Activated CD8-positive, alpha-beta T cell treated with anti-CD3 and anti-CD28 coated beads, Interleukin-2, amount 10 ng/mL, durations not matched to agents 7 days and 5 days (primary cell): ENCODE data around the gene ZFC3H1. TPM values are rescaled to one million over a fixed set of nuclear protein-coding genes. Genes with fewer than 3 reads are reported as not detected.

Source experiments
- ATAC-seq: fragments of 150-1000 bp; cut with Tn5 transposase; one replicate; pipeline ENCODE4 v1.10.0; 2021; ENCODE audit warnings: moderate library complexity
- CTCF ChIA-PET: fragments of 350-600 bp; sonication (Branson Sonifier 250); formaldehyde crosslinking; loops from one replicate; lab custom pipeline; 2021; ENCODE audit warnings: antibody characterized with exemption; lab: Charles Lee
- POLR2A ChIA-PET: fragments of 350-600 bp; sonication (Branson Sonifier 250); formaldehyde crosslinking; loops from one replicate; lab custom pipeline; 2021; ENCODE audit warnings: antibody characterized with exemption; lab: Charles Lee
- DNase-seq: peaks from one replicate; pipeline ENCODE4 v3.0.0-alpha.2; 2020
- H3K27ac Mint-ChIP-seq: one replicate; pipeline ENCODE4 v1.8.0; 2021; ENCODE audit warnings: mild to moderate bottlenecking, mixed read lengths
- H3K27me3 Mint-ChIP-seq: one replicate; pipeline ENCODE4 v1.8.0; 2021; ENCODE audit warnings: low read depth, mixed read lengths
- H3K36me3 Mint-ChIP-seq: one replicate; pipeline ENCODE4 v1.8.0; 2021; ENCODE audit warnings: low read depth, mixed read lengths
- H3K4me1 Mint-ChIP-seq: one replicate; pipeline ENCODE4 v1.8.0; 2021; ENCODE audit warnings: low read depth, mixed read lengths
- H3K4me3 Mint-ChIP-seq: one replicate; pipeline ENCODE4 v1.8.0; 2021; ENCODE audit warnings: mild to moderate bottlenecking, mixed read lengths
- H3K9me3 Mint-ChIP-seq: one replicate; pipeline ENCODE4 v1.8.0; 2022; ENCODE audit warnings: mixed read lengths; ENCODE audit not compliant: insufficient read depth
- total RNA-seq, 2 experiments: library from RNA; stranded (reverse); gene quantifications; one replicate each; pipeline ENCODE4 v1.2.3, GENCODE V29; 2021

ZFC3H1 gene
- total RNA-seq, 2 experiments from 2014 or later: 45.9 to 49.9 TPM

- peaks cover 57% of the 10 kb centered on the region for H3K36me3 Mint-ChIP-seq
- H3K27ac Mint-ChIP-seq: no peak overlapping the region
- CTCF ChIA-PET: interaction anchor here (1.0 to 5.3 kb wide), 4 partner anchors 11 to 223 kb away, joined by 3 to 46 read pairs (median 6); no protein-coding TSS in a partner anchor
Measured at GRCh38 chr12:71638499-71638898, 25.1 kb downstream of the ZFC3H1 start.

GRCh38 chr12:71636704-71637115, 26.9 kb downstream of the ZFC3H1 start:
- no peaks in the 10 kb centered on the region for H3K9me3 Mint-ChIP-seq
- peak; percentile 34 for DNase-seq
- peak; percentile 47 for ATAC-seq
- H3K4me3 Mint-ChIP-seq: no peak overlapping the region
- H3K27me3 Mint-ChIP-seq: no peaks in the 10 kb centered on the region
- H3K27ac Mint-ChIP-seq: peak overlapping the region; percentile 28
- H3K4me1 Mint-ChIP-seq: peaks cover 7% of the 10 kb centered on the region
- ChIA-PET CTCF (interaction anchor here (0.9 to 5.3 kb wide), 33 partner anchors 9 to 244 kb away, joined by 3 to 46 read pairs (median 5); partner anchors contain the start of genes RAB21, THAP2, TMEM19 and ZFC3H1), POLR2A (interaction anchor here (0.7 to 2.4 kb wide), 3 partner anchors 11 to 50 kb away, joined by 3 to 11 read pairs (median 6); partner anchors contain the start of genes THAP2, TMEM19 and ZFC3H1)
- peaks cover 58% of the 10 kb centered on the region for H3K36me3 Mint-ChIP-seq

More at GRCh38 chr12:71638499-71638898, 25.1 kb downstream of the ZFC3H1 start:
- no peaks in the 10 kb centered on the region for H3K27me3 Mint-ChIP-seq
- ATAC-seq (no peak), DNase-seq (no peak)
- no peak overlapping the region for H3K4me3 Mint-ChIP-seq
- POLR2A ChIA-PET: interaction anchor here (0.7 to 2.4 kb wide), 2 partner anchors 24 to 48 kb away, joined by 4 to 6 read pairs; partner anchors contain the start of gene TMEM19
- H3K4me1 Mint-ChIP-seq: peaks cover 7% of the 10 kb centered on the region
- H3K9me3 Mint-ChIP-seq: no peaks in the 10 kb centered on the region

- no peak for DNase-seq
- H3K36me3 Mint-ChIP-seq: peaks cover 69% of the 10 kb centered on the region
- H3K27ac Mint-ChIP-seq: no peak overlapping the region
- H3K27me3 Mint-ChIP-seq: no peaks in the 10 kb centered on the region
- H3K4me3 Mint-ChIP-seq: no peak overlapping the region
- ChIA-PET POLR2A (interaction anchor here (1.9 kb wide), 1 partner anchor 36 kb away, joined by 6 read pairs; the partner anchor contains the start of genes THAP2 and ZFC3H1), CTCF (interaction anchor here (0.5 to 4.0 kb wide), 5 partner anchors 10 to 212 kb away, joined by 3 to 46 read pairs (median 6); no protein-coding TSS in a partner anchor)
- no peak for ATAC-seq
- H3K9me3 Mint-ChIP-seq: no peaks in the 10 kb centered on the region
- H3K4me1 Mint-ChIP-seq: peaks cover 13% of the 10 kb centered on the region
Measured at GRCh38 chr12:71627438-71628002, 36.1 kb downstream of the ZFC3H1 start.

GRCh38 chr12:71626768-71627167, 36.9 kb downstream of the ZFC3H1 start:
- H3K4me3 Mint-ChIP-seq: no peak overlapping the region
- peaks cover 13% of the 10 kb centered on the region for H3K4me1 Mint-ChIP-seq
- POLR2A ChIA-PET: interaction anchor here (1.9 kb wide), 1 partner anchor 37 kb away, joined by 6 read pairs; the partner anchor contains the start of genes THAP2 and ZFC3H1

GRCh38 chr12:71626098-71626497, 37.5 kb downstream of the ZFC3H1 start:
- POLR2A ChIA-PET: interaction anchor here (1.2 to 1.9 kb wide), 2 partner anchors 10 to 38 kb away, joined by 3 to 6 read pairs; partner anchors contain the start of genes THAP2 and ZFC3H1
- Mint-ChIP-seq H3K36me3 (peaks cover 72% of the 10 kb centered on the region), H3K27me3 (no peaks in the 10 kb centered on the region), H3K4me1 (peaks cover 13% of the 10 kb centered on the region), H3K4me3 (peak overlapping the region; percentile 7), H3K9me3 (no peaks in the 10 kb centered on the region), H3K27ac (peak overlapping the region; percentile 56)
- CTCF ChIA-PET: interaction anchor here (0.7 to 4.0 kb wide), 4 partner anchors 11 to 221 kb away, joined by 3 to 46 read pairs (median 6); no protein-coding TSS in a partner anchor
- ATAC-seq (no peak), DNase-seq (no peak)

More at GRCh38 chr12:71626768-71627167, 36.9 kb downstream of the ZFC3H1 start:
- Mint-ChIP-seq H3K36me3 (peaks cover 67% of the 10 kb centered on the region), H3K9me3 (no peaks in the 10 kb centered on the region), H3K27me3 (no peaks in the 10 kb centered on the region), H3K27ac (no peak overlapping the region)
- DNase-seq (no peak), ATAC-seq (no peak)
- CTCF ChIA-PET: interaction anchor here (1.1 to 4.0 kb wide), 5 partner anchors 11 to 220 kb away, joined by 3 to 46 read pairs (median 8); no protein-coding TSS in a partner anchor

- no peak for ATAC-seq
- no peaks in the 10 kb centered on the region for H3K9me3 Mint-ChIP-seq
- CTCF ChIA-PET: interaction anchor here (0.7 to 4.0 kb wide), 4 partner anchors 12 to 221 kb away, joined by 3 to 46 read pairs (median 6); no protein-coding TSS in a partner anchor
- peaks cover 74% of the 10 kb centered on the region for H3K36me3 Mint-ChIP-seq
- DNase-seq: no peak
- H3K4me3 Mint-ChIP-seq: no peak overlapping the region
- H3K27me3 Mint-ChIP-seq: no peaks in the 10 kb centered on the region
- no peak overlapping the region for H3K27ac Mint-ChIP-seq
- POLR2A ChIA-PET: interaction anchor here (1.2 kb wide), 1 partner anchor 11 kb away, joined by 3 read pairs; no protein-coding TSS in a partner anchor
- peaks cover 13% of the 10 kb centered on the region for H3K4me1 Mint-ChIP-seq
Measured at GRCh38 chr12:71625476-71625875, 38.2 kb downstream of the ZFC3H1 start.

GRCh38 chr12:71621938-71622337, 41.7 kb downstream of the ZFC3H1 start:
- ChIA-PET CTCF (interaction anchor here (2.0 kb wide), 1 partner anchor 15 kb away, joined by 10 read pairs; no protein-coding TSS in a partner anchor), POLR2A (no interaction called here)
- DNase-seq: no peak
- no peaks in the 10 kb centered on the region for H3K9me3 Mint-ChIP-seq
- no peaks in the 10 kb centered on the region for H3K27me3 Mint-ChIP-seq
- peaks cover 77% of the 10 kb centered on the region for H3K36me3 Mint-ChIP-seq
- H3K4me3 Mint-ChIP-seq: no peak overlapping the region
- H3K27ac Mint-ChIP-seq: no peak overlapping the region
- no peak for ATAC-seq
- peaks cover 13% of the 10 kb centered on the region for H3K4me1 Mint-ChIP-seq

- ATAC-seq: peak; percentile 39
- POLR2A ChIA-PET: no interaction called here
- Mint-ChIP-seq H3K4me3 (no peak overlapping the region), H3K9me3 (no peaks in the 10 kb centered on the region), H3K27ac (peak overlapping the region; percentile 60), H3K27me3 (no peaks in the 10 kb centered on the region), H3K4me1 (peaks cover 11% of the 10 kb centered on the region), H3K36me3 (peaks cover 78% of the 10 kb centered on the region)
- no peak for DNase-seq
- CTCF ChIA-PET: interaction anchor here (0.6 to 1.0 kb wide), 2 partner anchors 25 to 137 kb away, joined by 4 to 5 read pairs; no protein-coding TSS in a partner anchor
Measured at GRCh38 chr12:71610031-71610795, 53.4 kb downstream of the ZFC3H1 start.

GRCh38 chr12:71607494-71608330, 55.9 kb downstream of the ZFC3H1 start:
- Mint-ChIP-seq H3K9me3 (no peaks in the 10 kb centered on the region), H3K27me3 (no peaks in the 10 kb centered on the region), H3K4me1 (peaks cover 11% of the 10 kb centered on the region), H3K4me3 (no peak overlapping the region), H3K27ac (no peak overlapping the region), H3K36me3 (peaks cover 65% of the 10 kb centered on the region)
- ATAC-seq (no peak), DNase-seq (no peak)
- POLR2A ChIA-PET: no interaction called here
- CTCF ChIA-PET: interaction anchor here (2.5 kb wide), 1 partner anchor 29 kb away, joined by 12 read pairs; no protein-coding TSS in a partner anchor

GRCh38 chr12:71605039-71605438, 58.6 kb downstream of the ZFC3H1 start:
- Mint-ChIP-seq H3K36me3 (peaks cover 41% of the 10 kb centered on the region), H3K27me3 (peaks cover 2% of the 10 kb centered on the region), H3K9me3 (peaks cover 5% of the 10 kb centered on the region), H3K27ac (no peak overlapping the region), H3K4me1 (peaks cover 4% of the 10 kb centered on the region), H3K4me3 (no peak overlapping the region)
- ChIA-PET POLR2A (interaction anchor here (0.6 to 1.3 kb wide), 3 partner anchors 9 to 157 kb away, joined by 3 to 4 read pairs (median 3); no protein-coding TSS in a partner anchor), CTCF (interaction anchor here (0.9 to 2.5 kb wide), 4 partner anchors 11 to 67 kb away, joined by 4 to 12 read pairs (median 4); no protein-coding TSS in a partner anchor)
- DNase-seq: no peak
- ATAC-seq: no peak
